Measurements from ENCODE around the gene ERC2.

Gene ERC2

GRCh38 chr3:55988905-55989304, 479.4 kb downstream of the ERC2 start:
- DNase-seq (ENCODE audit: low read depth) = no peak

GRCh38 chr3:55984626-55985025, 483.6 kb downstream of the ERC2 start:
- DNase-seq (ENCODE audit: low read depth) = no peak

- DNase-seq (ENCODE audit: low read depth) = no peak
Measured at GRCh38 chr3:55978953-55979352, 489.3 kb downstream of the ERC2 start.

- DNase-seq (ENCODE audit: low read depth) = no peak
Measured at GRCh38 chr3:55974421-55975165, 493.7 kb downstream of the ERC2 start.

- no peak for DNase-seq (ENCODE audit: low read depth)
Measured at GRCh38 chr3:55969634-55970033, 498.6 kb downstream of the ERC2 start.

GRCh38 chr3:55968331-55968730, 499.9 kb downstream of the ERC2 start:
- DNase-seq (ENCODE audit: low read depth) = no peak

GRCh38 chr3:55966566-55966965, 501.7 kb downstream of the ERC2 start:
- no peak for DNase-seq (ENCODE audit: low read depth)

GRCh38 chr3:55965776-55966175, 502.5 kb downstream of the ERC2 start:
- DNase-seq (ENCODE audit: low read depth) = no peak

GRCh38 chr3:55964491-55964985, 503.7 kb downstream of the ERC2 start:
- no peak for DNase-seq (ENCODE audit: low read depth)

- no peak for DNase-seq (ENCODE audit: low read depth)
Measured at GRCh38 chr3:55963601-55964000, 504.7 kb downstream of the ERC2 start.

- no peak for DNase-seq (ENCODE audit: low read depth)
Measured at GRCh38 chr3:55959471-55960080, 508.7 kb downstream of the ERC2 start.

- DNase-seq (ENCODE audit: low read depth) = no peak
Measured at GRCh38 chr3:55958605-55959004, 509.7 kb downstream of the ERC2 start.

GRCh38 chr3:55955891-55956477, 512.3 kb downstream of the ERC2 start:
- DNase-seq (ENCODE audit: low read depth) = no peak

GRCh38 chr3:55951388-55951787, 516.9 kb downstream of the ERC2 start:
- no peak for DNase-seq (ENCODE audit: low read depth)

GRCh38 chr3:55947406-55947805, 520.9 kb downstream of the ERC2 start:
- no peak for DNase-seq (ENCODE audit: low read depth)

- no peak for DNase-seq (ENCODE audit: low read depth)
Measured at GRCh38 chr3:55946574-55947160, 521.6 kb downstream of the ERC2 start.

GRCh38 chr3:55942868-55943267, 525.4 kb downstream of the ERC2 start:
- DNase-seq (ENCODE audit: low read depth) = no peak

GRCh38 chr3:55939287-55939686, 529.0 kb downstream of the ERC2 start:
- no peak for DNase-seq (ENCODE audit: low read depth)

GRCh38 chr3:55937301-55937700, 531.0 kb downstream of the ERC2 start:
- no peak for DNase-seq (ENCODE audit: low read depth)

GRCh38 chr3:55936549-55937052, 531.7 kb downstream of the ERC2 start:
- no peak for DNase-seq (ENCODE audit: low read depth)

- DNase-seq (ENCODE audit: low read depth) = no peak
Measured at GRCh38 chr3:55935241-55935640, 533.0 kb downstream of the ERC2 start.

- no peak for DNase-seq (ENCODE audit: low read depth)
Measured at GRCh38 chr3:55934771-55935170, 533.5 kb downstream of the ERC2 start.

All from stimulated activated CD8-positive, alpha-beta memory T cell treated with anti-CD3 and anti-CD28 coated beads, Interleukin-15, amount 100 ng/mL, for 24 hours (primary cell).